GM15510 (cell line): ENCODE results near the gene CDH15.
A peak's percentile ranks its signal among the peaks of the same experiment; 100 is the strongest.

Experiments used
- POLR2A ChIP-seq: IDR thresholded peaks from 3 replicates; pipeline ENCODE4 v1.6.1; 2011; ENCODE audit warnings: borderline replicate concordance; ENCODE audit not compliant: insufficient read length; ENCODE audit errors: extremely low read depth

Gene CDH15

DNA sequence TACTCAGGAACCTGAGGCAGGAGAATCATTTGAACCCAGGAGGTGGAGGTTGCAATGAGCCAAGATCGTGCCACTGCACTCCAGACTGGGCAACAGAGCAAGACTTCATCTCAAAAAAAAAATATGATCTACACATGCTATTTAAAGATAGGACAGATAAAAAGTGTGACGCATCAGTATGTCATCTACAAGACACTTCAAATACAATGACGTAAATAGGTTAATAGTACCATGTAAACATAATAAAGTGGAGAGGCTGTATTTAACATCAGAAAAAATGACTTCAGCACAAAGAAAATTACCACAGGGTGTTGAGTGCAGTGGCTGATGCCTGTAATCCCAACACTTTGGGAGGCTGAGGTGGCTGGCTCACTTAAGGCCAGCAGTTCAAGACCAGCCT is 66.2 kb downstream of the CDH15 start:
- no peak for TF ChIP-seq POLR2A

- peak; percentile 92 for TF ChIP-seq POLR2A
Observed at GRCh38 chr16:89241187-89242007, 69.8 kb downstream of the CDH15 start.

- no peak for TF ChIP-seq POLR2A
Observed at GRCh38 chr16:89242795-89243200, 71.2 kb downstream of the CDH15 start.

GRCh38 chr16:89243664-89244063 is 72.1 kb downstream of the CDH15 start:
- no peak for TF ChIP-seq POLR2A

- TF ChIP-seq POLR2A, result no peak
Observed at GRCh38 chr16:89244754-89245153, 73.2 kb downstream of the CDH15 start.
